GM18508 (cell line): Measurements from ENCODE around the gene COBL.

Experiments
- ATAC-seq: cut with Tn5 transposase; IDR thresholded peaks from one replicate; pipeline ENCODE4 v1.9.1; 2021; ENCODE audit warnings: moderate number of reproducible peaks; ENCODE audit not compliant: insufficient read depth, unreplicated experiment

COBL gene

GRCh38 chr7:51040787-51041186, 275.8 kb downstream of the COBL start:
- ATAC-seq = no peak

- ATAC-seq = no peak
Measured at GRCh38 chr7:51038573-51038972, 278.0 kb downstream of the COBL start.

- no peak for ATAC-seq
Measured at GRCh38 chr7:51035716-51036115, 280.9 kb downstream of the COBL start.

GRCh38 chr7:51034521-51035264, 281.9 kb downstream of the COBL start:
- no peak for ATAC-seq

- ATAC-seq = no peak
Measured at GRCh38 chr7:51033727-51034520, 282.7 kb downstream of the COBL start.

GRCh38 chr7:51031791-51032515, 284.7 kb downstream of the COBL start:
- ATAC-seq = no peak

GRCh38 chr7:51031216-51031615, 285.4 kb downstream of the COBL start:
- no peak for ATAC-seq

GRCh38 chr7:51029701-51030191, 286.9 kb downstream of the COBL start:
- ATAC-seq = no peak

- ATAC-seq = no peak
Measured at GRCh38 chr7:51029131-51029530, 287.5 kb downstream of the COBL start.

GRCh38 chr7:51027935-51028830, 288.4 kb downstream of the COBL start:
- no peak for ATAC-seq

- ATAC-seq = no peak
Measured at GRCh38 chr7:51027106-51027934, 289.3 kb downstream of the COBL start.

GRCh38 chr7:51026341-51026740, 290.3 kb downstream of the COBL start:
- ATAC-seq = no peak

- ATAC-seq = no peak
Measured at GRCh38 chr7:51025668-51026067, 290.9 kb downstream of the COBL start.

- ATAC-seq = no peak
Measured at GRCh38 chr7:51024867-51025266, 291.7 kb downstream of the COBL start.

GRCh38 chr7:51023547-51023946, 293.1 kb downstream of the COBL start:
- no peak for ATAC-seq

GRCh38 chr7:51022821-51023220, 293.8 kb downstream of the COBL start:
- no peak for ATAC-seq

- no peak for ATAC-seq
Measured at GRCh38 chr7:51021906-51022570, 294.6 kb downstream of the COBL start.

- no peak for ATAC-seq
Measured at GRCh38 chr7:51020944-51021343, 295.7 kb downstream of the COBL start.
